H1 (cell line): ENCODE data around the gene DENND2A. TPM values are rescaled to one million over a fixed set of nuclear protein-coding genes. Genes with fewer than 3 reads are reported as not detected.

Experiments used
- TEAD4 ChIP-seq: IDR thresholded peaks from 2 replicates; pipeline ENCODE4 v1.6.1; 2012; ENCODE audit warnings: low read depth, low read length, inconsistent platforms, mixed read lengths
- polyA plus RNA-seq, 7 experiments: library from polyadenylated mRNA; depleted of rRNA in 3 of 7; stranded (reverse) in 5 of 7; unstranded in 2 of 7; fragments of >200 nt in 5 of 7; fragments of 200-250 nt in 2 of 7; gene quantifications; 1 replicate in 5 of 7; 2 replicates in 1 of 7; 4 replicates in 1 of 7; pipeline versions ENCODE4 v1.2.1 to v1.2.3, GENCODE V29; 2011 to 2013; ENCODE audit warnings: missing spikeins in 2 of 7, mixed read lengths in 2 of 7
- total RNA-seq: library from RNA; stranded (reverse); fragmentation: NEBNext Ultra II Directional; extraction: Animal tissue kit (Norgen Biotek cat#: 25700); gene quantifications from 2 replicates; pipeline ENCODE4 v1.2.1, GENCODE V29; 2021

DENND2A gene
- total and polyA plus RNA-seq, 2 of the 8 experiments (the other 6 are each of a cell fraction or from before 2014, with no cell fraction given) = 5.0 to 13.0 TPM

DNA sequence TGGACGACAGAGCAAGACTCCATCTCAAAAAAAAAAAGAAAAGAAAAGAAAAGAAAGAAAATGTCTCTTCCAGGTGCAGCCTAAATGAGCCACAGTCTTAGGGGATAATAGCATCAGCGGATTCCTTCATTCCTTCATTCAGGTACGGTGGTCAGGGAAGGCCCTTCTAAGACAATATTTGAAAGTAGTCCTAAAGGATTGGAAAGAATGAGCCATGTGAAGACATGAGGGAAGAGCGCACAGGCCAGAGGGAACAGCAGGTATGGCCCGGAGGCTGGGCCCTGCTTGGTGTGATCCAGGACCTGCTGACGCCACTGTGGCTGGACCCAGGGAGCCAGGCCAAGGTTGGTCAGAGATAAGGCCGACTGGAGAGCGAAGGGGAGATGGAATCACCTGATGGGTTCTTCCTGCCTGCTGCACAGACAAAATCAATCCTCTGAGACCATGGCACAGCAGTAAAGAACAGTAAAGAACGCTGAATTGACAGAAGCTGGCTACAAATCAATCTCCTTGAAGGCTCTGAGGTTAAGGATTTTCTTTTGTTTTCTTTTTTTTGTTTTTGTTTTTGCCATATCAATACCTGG is 145.0 kb downstream of the DENND2A start (continued):
- no peak for TF ChIP-seq TEAD4
